A549 (cell line): ENCODE data around the gene FAM228B. TPM values are rescaled to one million over a fixed set of nuclear protein-coding genes. Genes with fewer than 3 reads are reported as not detected.
"Not testable (repeated sequence)": the region's sequence is repeated elsewhere in the genome, so short reads cannot be mapped to it uniquely, and the experiment has no call there.

Experiments
- ATAC-seq, 2 experiments: fragments of 200-7000 bp in 1 of 2; fragments of >200 bp in 1 of 2; cut with Nextera tagmentation in 1 of 2; cut with Tn5 transposase in 1 of 2; 3 replicates each; pipeline versions ENCODE4 v1.8.0 to v1.9.1; 2018 to 2020; ENCODE audit warnings: mild to moderate bottlenecking in 1 of 2, moderate library complexity in 1 of 2
- CTCF ChIA-PET: fragments of 300-600 bp; sonication (Branson Sonifier 250); formaldehyde crosslinking; extraction: SDS; loops from one replicate; lab custom pipeline; 2021; ENCODE audit warnings: antibody characterized with exemption, inconsistent platforms; lab: Yijun Ruan, JAX
- POLR2A ChIA-PET: fragments of 350-600 bp; formaldehyde crosslinking; extraction: SDS; loops from one replicate; lab custom pipeline; 2021; ENCODE audit warnings: antibody characterized with exemption, inconsistent platforms; lab: Yijun Ruan, JAX
- DNase-seq, 2 experiments: peaks; one replicate each; pipeline versions ENCODE4 v3.0.0 to v3.0.0-alpha.2; 2011 to 2016; ENCODE audit warnings: low read depth in 1 of 2, low spot score in 1 of 2
- FAIRE-seq: peaks from 2 replicates; lab custom pipeline; 2011; peaks lifted over from hg19 to GRCh38; lab: Jason Lieb, UNC
- H3K27ac ChIP-seq, 2 experiments: fragments of >200 bp; sonication (Bioruptor Twin); formaldehyde crosslinking; 3 replicates each; pipeline ENCODE4 v1.5.1; 2016 to 2017
- H3K4me1 ChIP-seq: fragments of >200 bp; sonication (Bioruptor Twin); formaldehyde crosslinking; 3 replicates; pipeline ENCODE4 v1.6.1; 2016
- H3K4me2 ChIP-seq: fragments of >200 bp; sonication (Bioruptor Twin); formaldehyde crosslinking; 3 replicates; pipeline ENCODE4 v1.6.1; 2016
- H3K4me3 ChIP-seq: fragments of >200 bp; sonication (Bioruptor Twin); formaldehyde crosslinking; 3 replicates; pipeline ENCODE4 v1.5.1; 2016
- H3K9me3 ChIP-seq: fragments of >200 bp; sonication (Bioruptor Twin); formaldehyde crosslinking; 3 replicates; pipeline ENCODE4 v1.6.1; 2016
- EHF ChIP-seq: fragments of 250-450 bp; sonication (Bioruptor Pico); IDR thresholded peaks from 2 replicates; pipeline ENCODE4 v1.5.0; 2020; ENCODE audit warnings: mild to moderate bottlenecking
- EHMT2 ChIP-seq: fragments of 200-600 bp; sonication (generic); IDR thresholded peaks from 2 replicates; pipeline ENCODE4 v1.6.1; 2016; ENCODE audit warnings: antibody characterized with exemption, low read depth, mild to moderate bottlenecking, moderate library complexity
- ELK1 ChIP-seq: fragments of 150-350 bp; IDR thresholded peaks from 2 replicates; pipeline ENCODE4 v1.6.1; 2014; ENCODE audit warnings: low read depth, mild to moderate bottlenecking, low read length
- EP300 ChIP-seq, 2 experiments: fragments of >200 bp; sonication (Bioruptor Twin); formaldehyde crosslinking; IDR thresholded peaks; 2 replicates in 1 of 2; 3 replicates in 1 of 2; pipeline ENCODE4 v1.6.1; 2016 to 2017
- FOSB ChIP-seq: fragments of 250-450 bp; sonication (Bioruptor Pico); IDR thresholded peaks from 2 replicates; pipeline ENCODE4 v1.5.0; 2020; ENCODE audit warnings: mild to moderate bottlenecking, moderate library complexity
- GATA3 ChIP-seq: IDR thresholded peaks from 2 replicates; pipeline ENCODE4 v1.6.1; 2012; ENCODE audit warnings: borderline replicate concordance
- HEYL ChIP-seq: fragments of 250-450 bp; sonication (Bioruptor Pico); IDR thresholded peaks from 2 replicates; pipeline ENCODE4 v1.8.0; 2021; ENCODE audit warnings: mild to moderate bottlenecking, moderate library complexity
- HOXA7 ChIP-seq: fragments of 250-450 bp; sonication (Bioruptor Pico); IDR thresholded peaks from 2 replicates; pipeline ENCODE4 v1.5.0; 2020; ENCODE audit warnings: mild to moderate bottlenecking, moderate library complexity
- HOXB13 ChIP-seq: fragments of 250-450 bp; sonication (Bioruptor Pico); IDR thresholded peaks from 2 replicates; pipeline ENCODE4 v1.5.0; 2020; ENCODE audit warnings: low read depth, mild to moderate bottlenecking, moderate library complexity
- JUNB ChIP-seq: fragments of >200 bp; sonication (Bioruptor Twin); formaldehyde crosslinking; IDR thresholded peaks from 2 replicates; pipeline ENCODE4 v1.6.1; 2016
- KDM1A ChIP-seq: fragments of 200-600 bp; sonication (generic); IDR thresholded peaks from 2 replicates; pipeline ENCODE4 v1.6.1; 2016; ENCODE audit warnings: low read depth, mild to moderate bottlenecking
- NPAS2 ChIP-seq: fragments of 250-450 bp; sonication (Bioruptor Pico); IDR thresholded peaks from 2 replicates; pipeline ENCODE4 v1.8.0; 2022; ENCODE audit warnings: mild to moderate bottlenecking, moderate library complexity, borderline replicate concordance
- PBX3 ChIP-seq: IDR thresholded peaks from 2 replicates; pipeline ENCODE4 v1.6.1; 2012
- ZC3H11A ChIP-seq: fragments of 450-650 bp; IDR thresholded peaks from 2 replicates; pipeline ENCODE4 v1.6.1; 2014; ENCODE audit warnings: antibody characterized with exemption, mild to moderate bottlenecking
- ZFP36 ChIP-seq: fragments of 450-650 bp; IDR thresholded peaks from 2 replicates; pipeline ENCODE4 v1.6.1; 2014; ENCODE audit warnings: borderline replicate concordance; ENCODE audit not compliant: partially characterized antibody
- WGBS: methylation state at CpG from one replicate; pipeline ENCODE4 v1.1.6; 2017; ENCODE audit errors: missing lambda C conversion rate; 5-methylcytosine and 5-hydroxymethylcytosine counted together
- polyA plus RNA-seq, 4 experiments: library from polyadenylated mRNA; depleted of rRNA in 3 of 4; stranded (reverse); fragments of >200 nt; fragmentation: RNase III in 1 of 4; extraction: RNeasy Plus Mini Kit Qiagen cat#74134 plus additional on column Dnase treatment in 1 of 4; gene quantifications; 2 replicates in 3 of 4; 3 replicates in 1 of 4; pipeline ENCODE4 v1.2.3, GENCODE V29; 2011 to 2017
- TF ChIP-seq, protein P1 (sequence below): fragments of 250-450 bp; sonication (Bioruptor Pico); IDR thresholded peaks from 2 replicates; pipeline ENCODE4 v1.5.0; 2020; ENCODE audit warnings: low read depth, mild to moderate bottlenecking, moderate library complexity

FAM228B gene
- polyA plus RNA-seq, 2 of the 4 experiments (the other 2 are of a cell fraction): 3.8 to 7.6 TPM

GRCh38 chr2:24189551-24189950 lies 66.3 kb downstream of the FAM228B start:
- 0 out of 6 replicates have a peak, but pooled peaks of 1 of the 2 experiments have one; percentile 24 for ATAC-seq
- Histone ChIP-seq H3K27ac (no peak overlapping the region), H3K9me3 (no peaks in the 10 kb centered on the region), H3K4me3 (no peak overlapping the region), H3K4me1 (peaks cover 4% of the 10 kb centered on the region; the same call in 1 of the 3 replicates), H3K4me2 (no peak overlapping the region)
- CTCF ChIA-PET: interaction anchor here (1.0 to 1.7 kb wide), 2 partner anchors 10 to 105 kb away, joined by 4 read pairs; partner anchors contain the start of gene TP53I3
- TF ChIP-seq HOXA7 (CRISPR knock-in tag): no peak
- FAIRE-seq: no peak
- POLR2A ChIA-PET: no interaction called here
- 72% methylated on average over 10 of the region's 10 CpGs for WGBS
- DNase-seq: no peak

GRCh38 chr2:24190503-24190902 lies 67.2 kb downstream of the FAM228B start:
- TF ChIP-seq HEYL (CRISPR knock-in tag) (no peak), ZFP36 (no peak), NPAS2 (CRISPR knock-in tag) (no peak), EHF (no peak)
- TF ChIP-seq, protein P1, sequence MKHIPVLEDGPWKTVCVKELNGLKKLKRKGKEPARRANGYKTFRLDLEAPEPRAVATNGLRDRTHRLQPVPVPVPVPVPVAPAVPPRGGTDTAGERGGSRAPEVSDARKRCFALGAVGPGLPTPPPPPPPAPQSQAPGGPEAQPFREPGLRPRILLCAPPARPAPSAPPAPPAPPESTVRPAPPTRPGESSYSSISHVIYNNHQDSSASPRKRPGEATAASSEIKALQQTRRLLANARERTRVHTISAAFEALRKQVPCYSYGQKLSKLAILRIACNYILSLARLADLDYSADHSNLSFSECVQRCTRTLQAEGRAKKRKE: no peak
- Histone ChIP-seq H3K4me1 (peaks cover 4% of the 10 kb centered on the region; the same call in 1 of the 3 replicates), H3K27ac (no peak overlapping the region), H3K4me2 (no peak overlapping the region), H3K4me3 (no peak overlapping the region), H3K9me3 (no peaks in the 10 kb centered on the region)
- POLR2A ChIA-PET: no interaction called here
- 66% methylated on average over 9 of the region's 9 CpGs for WGBS
- peak in 1 of 2 experiments; percentile 39; a peak in 1 of 6 replicates for ATAC-seq
- no peak for FAIRE-seq
- CTCF ChIA-PET: interaction anchor here (0.6 to 1.7 kb wide), 5 partner anchors 8 to 1474 kb away, joined by 3 to 4 read pairs (median 3); partner anchors contain the start of gene TP53I3
- no peak for DNase-seq

DNA sequence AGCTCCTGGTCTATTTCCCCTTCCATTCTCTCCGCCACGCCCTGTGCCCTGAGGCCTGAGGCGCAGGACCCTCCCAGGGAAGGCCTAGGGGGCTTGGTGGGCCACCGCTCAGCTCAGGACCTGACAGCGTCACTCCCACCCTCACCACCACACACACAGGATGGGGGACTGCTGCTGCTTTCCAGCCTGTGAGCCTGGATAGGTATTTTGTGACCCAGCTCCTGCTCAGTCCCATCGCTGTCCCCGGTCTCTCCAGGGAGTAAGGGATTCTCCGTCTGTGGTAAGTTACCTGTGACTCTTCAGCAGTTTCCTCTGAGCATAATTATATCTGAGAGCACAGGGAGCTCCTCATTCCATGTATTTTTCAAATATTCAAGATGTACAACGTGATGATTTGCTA lies 67.9 kb downstream of the FAM228B start:
- H3K27ac ChIP-seq: no peak overlapping the region
- H3K4me3 ChIP-seq: no peak overlapping the region
- CTCF ChIA-PET: interaction anchor here (0.6 to 1.7 kb wide), 5 partner anchors 8 to 1473 kb away, joined by 3 to 4 read pairs (median 4); partner anchors contain the start of gene TP53I3
- H3K9me3 ChIP-seq: no peaks in the 10 kb centered on the region
- ATAC-seq (peak; percentile 55 to 58; a peak in 5 of 6 replicates), DNase-seq (no peak)
- POLR2A ChIA-PET: no interaction called here
- TF ChIP-seq ZC3H11A (no peak), EP300 (IDR thresholded peaks at IDR 0.05) (no peak), JUNB (no peak), EHMT2 (no peak)
- TF ChIP-seq, all 56 proteins: peak for 0
- no peak overlapping the region for H3K4me2 ChIP-seq
- FAIRE-seq: no peak
- 74% methylated on average over 7 of the region's 9 CpGs for WGBS
- H3K4me1 ChIP-seq: peaks cover 4% of the 10 kb centered on the region; the same call in 1 of the 3 replicates

DNA sequence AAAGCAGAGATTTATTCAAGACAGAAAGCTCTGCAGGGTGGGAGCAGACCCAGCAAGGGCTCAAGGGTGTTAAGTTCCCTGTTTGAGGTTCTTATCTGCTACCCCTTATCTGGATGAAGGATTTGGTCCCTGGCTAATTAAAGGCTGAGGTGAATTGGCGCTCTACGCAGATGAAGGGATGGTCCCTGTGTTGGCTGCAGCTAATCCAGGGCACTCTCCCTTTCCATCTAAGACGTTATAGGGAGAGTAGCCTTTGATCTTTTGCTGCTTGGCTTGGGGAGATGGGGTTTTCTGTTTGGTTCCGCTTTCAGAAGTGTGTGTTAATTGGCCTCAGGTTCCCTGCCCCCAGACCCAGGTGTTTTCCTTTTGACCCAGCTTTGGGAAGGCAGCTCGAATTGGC lies 68.6 kb downstream of the FAM228B start:
- H3K4me3 ChIP-seq: no peak overlapping the region
- FAIRE-seq (no peak), ATAC-seq (peak in 1 of 2 experiments; percentile 44; a peak in 3 of 6 replicates), DNase-seq (no peak)
- H3K4me1 ChIP-seq: peaks cover 2% of the 10 kb centered on the region; the same call in 1 of the 3 replicates
- TF ChIP-seq ELK1: no peak
- TF ChIP-seq KDM1A: no peak
- no peak for TF ChIP-seq FOSB (CRISPR knock-in tag)
- TF ChIP-seq PBX3: no peak
- TF ChIP-seq HOXB13 (CRISPR knock-in tag): no peak
- no peak for TF ChIP-seq GATA3
- POLR2A ChIA-PET: no interaction called here
- no peak overlapping the region for H3K4me2 ChIP-seq
- WGBS: 69% methylated on average over 5 of the region's 5 CpGs
- H3K27ac ChIP-seq: no peak overlapping the region
- CTCF ChIA-PET: interaction anchor here (1.1 to 1.7 kb wide), 3 partner anchors 9 to 37 kb away, joined by 3 to 4 read pairs (median 4); no protein-coding TSS in a partner anchor
- no peaks in the 10 kb centered on the region for H3K9me3 ChIP-seq

DNA sequence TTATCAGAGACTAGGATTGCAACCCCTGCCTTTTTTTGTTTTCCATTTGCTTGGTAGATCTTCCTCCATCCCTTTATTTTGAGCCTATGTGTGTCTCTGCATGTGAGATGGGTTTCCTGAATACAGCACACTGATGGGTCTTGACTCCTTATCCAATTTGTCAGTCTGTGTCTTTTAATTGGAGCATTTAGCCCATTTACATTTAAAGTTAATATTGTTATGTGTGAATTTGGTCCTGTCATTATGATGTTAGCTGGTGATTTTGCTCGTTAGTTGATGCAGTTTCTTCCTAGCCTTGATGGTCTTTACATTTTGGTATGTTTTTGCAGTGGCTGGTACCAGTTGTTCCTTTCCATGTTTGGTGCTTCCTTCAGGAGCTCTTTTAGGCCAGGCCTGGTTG lies 73.9 kb downstream of the FAM228B start:
- CTCF ChIA-PET, FAIRE-seq, ATAC-seq, POLR2A ChIA-PET, H3K4me1 ChIP-seq, H3K4me3 ChIP-seq, H3K4me2 ChIP-seq, H3K9me3 ChIP-seq, H3K27ac ChIP-seq, DNase-seq: not testable (repeated sequence)
- 6% methylated on average over 1 of the region's 1 CpG for WGBS
